B cell (primary cell): Measurements from ENCODE around the gene OR2G6.
"Not testable (repeated sequence)": the region's sequence is repeated elsewhere in the genome, so short reads cannot be mapped to it uniquely, and the experiment has no call there.

ENCODE experiments used
- EZH2 ChIP-seq: IDR thresholded peaks from 2 replicates; pipeline ENCODE4 v1.6.1; 2012; ENCODE audit warnings: borderline replicate concordance, low read depth, mild to moderate bottlenecking, moderate library complexity, low read length; ENCODE audit not compliant: insufficient read depth, poor library complexity, severe bottlenecking
- TF ChIP-seq, protein P1 (sequence below): fragments of 200-600 bp; IDR thresholded peaks from one replicate; pipeline ENCODE4 v1.8.0; 2022; ENCODE audit warnings: antibody characterized with exemption, mild to moderate bottlenecking

DNA sequence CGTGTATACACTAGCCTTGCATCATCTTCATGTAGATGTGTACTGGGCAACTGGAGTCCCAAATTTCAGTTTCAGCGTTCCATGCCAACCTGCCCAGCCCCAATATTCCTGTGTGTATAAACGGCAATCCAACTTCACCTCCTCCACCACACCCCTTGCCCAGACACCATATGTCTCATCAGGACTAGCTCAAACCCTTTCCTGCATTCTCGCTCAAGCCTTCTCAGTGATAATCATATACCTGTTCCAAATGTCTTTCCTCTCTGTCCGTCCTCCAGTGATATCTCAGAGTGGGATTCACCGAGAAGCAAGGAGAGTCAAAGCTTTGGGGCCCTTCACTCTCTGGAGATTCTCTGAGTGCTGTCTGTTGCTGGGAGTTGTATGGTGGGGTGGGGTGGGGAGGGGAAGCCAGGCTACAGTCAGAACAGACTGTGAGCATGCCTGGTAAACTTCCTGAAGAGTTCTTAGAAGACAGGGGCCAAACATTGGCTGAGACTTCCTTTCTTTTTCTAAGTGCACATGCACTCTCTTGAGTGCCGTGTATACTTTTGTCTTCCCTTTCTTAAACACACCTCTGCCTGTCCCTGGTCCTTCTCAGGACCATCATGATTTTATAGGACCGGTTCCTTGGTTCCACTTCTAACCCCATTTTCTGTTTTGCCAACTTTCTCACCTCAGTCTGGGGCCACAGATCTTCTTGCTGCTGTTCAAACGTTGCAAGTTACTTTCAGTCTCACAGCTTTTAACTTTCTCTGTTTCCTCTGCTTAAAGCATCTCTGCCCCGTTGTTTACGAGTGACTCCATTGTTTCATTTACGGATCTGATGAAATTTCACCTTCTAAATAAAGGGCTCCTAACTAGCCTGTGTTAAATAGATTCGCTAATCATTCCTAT lies 25.9 kb upstream of the OR2G6 start:
- TF ChIP-seq, protein P1, sequence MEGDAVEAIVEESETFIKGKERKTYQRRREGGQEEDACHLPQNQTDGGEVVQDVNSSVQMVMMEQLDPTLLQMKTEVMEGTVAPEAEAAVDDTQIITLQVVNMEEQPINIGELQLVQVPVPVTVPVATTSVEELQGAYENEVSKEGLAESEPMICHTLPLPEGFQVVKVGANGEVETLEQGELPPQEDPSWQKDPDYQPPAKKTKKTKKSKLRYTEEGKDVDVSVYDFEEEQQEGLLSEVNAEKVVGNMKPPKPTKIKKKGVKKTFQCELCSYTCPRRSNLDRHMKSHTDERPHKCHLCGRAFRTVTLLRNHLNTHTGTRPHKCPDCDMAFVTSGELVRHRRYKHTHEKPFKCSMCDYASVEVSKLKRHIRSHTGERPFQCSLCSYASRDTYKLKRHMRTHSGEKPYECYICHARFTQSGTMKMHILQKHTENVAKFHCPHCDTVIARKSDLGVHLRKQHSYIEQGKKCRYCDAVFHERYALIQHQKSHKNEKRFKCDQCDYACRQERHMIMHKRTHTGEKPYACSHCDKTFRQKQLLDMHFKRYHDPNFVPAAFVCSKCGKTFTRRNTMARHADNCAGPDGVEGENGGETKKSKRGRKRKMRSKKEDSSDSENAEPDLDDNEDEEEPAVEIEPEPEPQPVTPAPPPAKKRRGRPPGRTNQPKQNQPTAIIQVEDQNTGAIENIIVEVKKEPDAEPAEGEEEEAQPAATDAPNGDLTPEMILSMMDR, result not testable (repeated sequence)
- not testable (repeated sequence) for TF ChIP-seq EZH2
